Measurements from ENCODE around the gene MACROH2A1. TPM values are rescaled to one million over a fixed set of nuclear protein-coding genes. Genes with fewer than 3 reads are reported as not detected.

MACROH2A1 gene
- total RNA-seq: 148 and 166 TPM in 2 replicates

GRCh38 chr5:135398855-135399793 lies at the start of gene MACROH2A1:
Gene MACROH2A1, minus strand, starts transcription at chr5:135399231. Its CDS starts 10,138 bp downstream, at chr5:135389093.

DNA sequence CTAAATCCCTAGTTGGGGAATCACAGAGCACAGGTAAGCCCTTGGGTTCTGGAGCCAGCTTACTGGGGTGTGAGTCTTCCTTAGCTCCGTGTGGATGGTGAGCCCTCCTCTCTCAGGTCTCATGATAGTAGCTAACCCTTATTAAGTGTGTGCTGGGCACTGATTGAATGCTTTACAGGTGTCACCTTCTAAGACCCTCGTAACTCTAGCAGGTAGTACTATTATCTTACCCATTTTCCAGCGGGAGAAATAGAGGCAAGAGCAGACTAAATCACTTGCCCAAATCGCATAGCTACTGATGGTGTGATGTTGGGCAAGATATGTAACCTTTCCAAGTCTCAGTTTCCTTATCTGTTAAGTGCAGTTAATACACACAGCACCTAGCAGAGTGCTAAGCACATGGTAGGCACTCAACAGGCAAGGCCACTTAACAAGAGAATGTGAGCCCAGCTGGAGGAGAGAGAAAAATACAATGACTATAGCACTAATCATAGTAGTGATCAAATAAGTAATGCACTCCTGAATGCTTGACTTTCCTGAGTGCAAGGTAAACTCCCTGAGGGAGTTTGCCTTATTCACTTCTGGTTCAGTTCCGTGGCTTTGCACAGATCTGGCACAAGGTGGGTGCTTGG lies 48.4 kb upstream of the MACROH2A1 start, which contains the start of gene DCANP1:
DCANP1 (minus strand) TSS at position 51 of the 632 bp plus-strand sequence. CDS start 240 bp downstream, outside the sequence.

Other genes with a start within 250 kb of the MACROH2A1 start
- not detected in 2 replicates for gene DCANP1, start 48.1 kb upstream of the MACROH2A1 start, total RNA-seq
- gene TIFAB, start 53.1 kb upstream of the MACROH2A1 start, total RNA-seq: not detected in 2 replicates
- not detected in 2 replicates for gene NEUROG1, start 136.7 kb upstream of the MACROH2A1 start, total RNA-seq
- gene CXCL14, start 179.8 kb upstream of the MACROH2A1 start, total RNA-seq: 0.26 TPM in 1 of 2 replicates, not detected in the other

Data from smooth muscle cell of the pulmonary artery (primary cell).